GM12891 (cell line): ENCODE results near the gene BRF1.

Source experiments
- POLR2A ChIP-seq: IDR thresholded peaks from 2 replicates; pipeline ENCODE4 v1.6.1; 2011; ENCODE audit warnings: low read depth, low read length, control low read depth
- POU2F2 ChIP-seq: IDR thresholded peaks from 2 replicates; pipeline ENCODE4 v1.6.1; 2011; ENCODE audit warnings: low read depth, mild to moderate bottlenecking, control low read depth, low read length, moderate library complexity
- SPI1 ChIP-seq: IDR thresholded peaks from 2 replicates; pipeline ENCODE4 v1.6.1; 2011; ENCODE audit warnings: low read depth, low read length, control low read depth
- TAF1 ChIP-seq: IDR thresholded peaks from 2 replicates; pipeline ENCODE4 v1.6.1; 2011; ENCODE audit warnings: low read depth, low read length, control low read depth

DNA sequence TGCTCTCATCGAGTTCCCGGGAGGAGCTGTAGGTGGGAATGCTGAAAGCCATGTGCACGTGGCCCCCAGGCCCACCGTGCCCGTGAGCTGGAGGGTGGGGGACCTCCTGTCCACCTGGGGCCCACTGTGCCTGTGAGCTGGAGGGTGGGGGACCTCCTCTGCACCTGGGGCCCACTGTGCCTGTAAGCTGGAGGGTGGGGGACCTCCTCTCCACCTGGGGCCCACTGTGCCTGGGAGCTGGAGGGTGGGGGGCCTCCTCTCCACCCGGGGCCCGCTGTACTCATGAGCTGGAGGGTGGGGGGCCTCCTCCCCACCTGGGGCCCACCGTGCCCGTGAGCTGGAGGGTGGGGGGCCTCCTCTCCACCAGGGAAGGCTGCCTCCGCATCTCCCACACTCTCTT is 105.8 kb downstream of the BRF1 start:
- no peak for TF ChIP-seq POLR2A
- TF ChIP-seq TAF1, result no peak
- no peak for TF ChIP-seq POU2F2
- no peak for TF ChIP-seq SPI1
